Measurements from ENCODE around the gene RAB3GAP2.
"Not testable (repeated sequence)": the region's sequence is repeated elsewhere in the genome, so short reads cannot be mapped to it uniquely, and the experiment has no call there.

RAB3GAP2 gene

DNA sequence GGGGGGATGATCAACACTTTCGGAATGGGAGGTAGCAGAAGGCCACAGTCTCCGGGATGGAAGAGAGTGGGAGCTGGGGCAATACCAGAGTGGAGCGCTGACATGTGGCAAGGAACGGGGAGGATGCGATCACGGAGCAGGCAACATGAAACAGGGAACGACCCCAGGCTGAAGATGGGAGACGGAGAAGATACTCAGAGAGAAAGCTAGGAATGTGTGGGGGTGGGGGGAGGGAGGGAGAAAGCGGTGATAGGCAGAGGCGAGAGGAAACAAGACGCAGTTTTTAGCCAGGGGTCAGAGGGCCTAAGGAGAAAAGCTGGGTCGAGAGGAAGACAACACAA lies 577 bp downstream of the RAB3GAP2 start:
- H3K4me1 Mint-ChIP-seq: peaks cover 10% of the 10 kb centered on the region
- no peaks in the 10 kb centered on the region for H3K36me3 Mint-ChIP-seq (ENCODE audit: low read depth)
- peaks cover 9% of the 10 kb centered on the region for H3K27me3 Mint-ChIP-seq (ENCODE audit: low read depth, poor library complexity)
- TF ChIP-seq, protein P1, sequence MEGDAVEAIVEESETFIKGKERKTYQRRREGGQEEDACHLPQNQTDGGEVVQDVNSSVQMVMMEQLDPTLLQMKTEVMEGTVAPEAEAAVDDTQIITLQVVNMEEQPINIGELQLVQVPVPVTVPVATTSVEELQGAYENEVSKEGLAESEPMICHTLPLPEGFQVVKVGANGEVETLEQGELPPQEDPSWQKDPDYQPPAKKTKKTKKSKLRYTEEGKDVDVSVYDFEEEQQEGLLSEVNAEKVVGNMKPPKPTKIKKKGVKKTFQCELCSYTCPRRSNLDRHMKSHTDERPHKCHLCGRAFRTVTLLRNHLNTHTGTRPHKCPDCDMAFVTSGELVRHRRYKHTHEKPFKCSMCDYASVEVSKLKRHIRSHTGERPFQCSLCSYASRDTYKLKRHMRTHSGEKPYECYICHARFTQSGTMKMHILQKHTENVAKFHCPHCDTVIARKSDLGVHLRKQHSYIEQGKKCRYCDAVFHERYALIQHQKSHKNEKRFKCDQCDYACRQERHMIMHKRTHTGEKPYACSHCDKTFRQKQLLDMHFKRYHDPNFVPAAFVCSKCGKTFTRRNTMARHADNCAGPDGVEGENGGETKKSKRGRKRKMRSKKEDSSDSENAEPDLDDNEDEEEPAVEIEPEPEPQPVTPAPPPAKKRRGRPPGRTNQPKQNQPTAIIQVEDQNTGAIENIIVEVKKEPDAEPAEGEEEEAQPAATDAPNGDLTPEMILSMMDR (IDR thresholded peaks at IDR 0.05): no peak
- DNase-seq: no peak
- peaks cover 20% of the 10 kb centered on the region for H3K9me3 Mint-ChIP-seq
- H3K4me3 Mint-ChIP-seq: no peak overlapping the region
- H3K27ac Mint-ChIP-seq: no peak overlapping the region

DNA sequence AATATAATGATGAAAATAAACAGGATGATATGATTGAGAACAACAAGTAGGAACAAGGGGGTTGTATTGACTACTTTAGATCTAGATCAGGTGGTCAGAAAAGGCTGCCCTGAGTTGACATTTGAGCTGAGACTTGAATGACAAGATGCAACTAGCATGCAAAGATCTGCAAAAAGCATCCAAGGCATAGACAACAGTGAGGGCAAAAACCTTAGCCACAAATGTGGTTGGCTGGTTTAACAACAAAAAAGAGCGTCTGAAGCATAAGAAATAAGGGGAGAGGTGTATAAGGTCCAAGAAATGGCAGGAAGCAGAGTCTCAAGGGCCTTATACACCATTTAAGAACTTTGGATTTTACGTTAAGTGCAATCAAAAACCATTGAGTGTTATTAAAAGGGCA lies 3.2 kb downstream of the RAB3GAP2 start:
- no peaks in the 10 kb centered on the region for H3K27me3 Mint-ChIP-seq (ENCODE audit: low read depth, poor library complexity)
- TF ChIP-seq, protein P1 (IDR thresholded peaks at IDR 0.05): no peak
- peaks cover 10% of the 10 kb centered on the region for H3K4me1 Mint-ChIP-seq
- peak overlapping the region; percentile 48 for H3K4me3 Mint-ChIP-seq
- no peak for DNase-seq
- H3K27ac Mint-ChIP-seq: no peak overlapping the region
- H3K9me3 Mint-ChIP-seq: peaks cover 42% of the 10 kb centered on the region
- no peaks in the 10 kb centered on the region for H3K36me3 Mint-ChIP-seq (ENCODE audit: low read depth)

DNA sequence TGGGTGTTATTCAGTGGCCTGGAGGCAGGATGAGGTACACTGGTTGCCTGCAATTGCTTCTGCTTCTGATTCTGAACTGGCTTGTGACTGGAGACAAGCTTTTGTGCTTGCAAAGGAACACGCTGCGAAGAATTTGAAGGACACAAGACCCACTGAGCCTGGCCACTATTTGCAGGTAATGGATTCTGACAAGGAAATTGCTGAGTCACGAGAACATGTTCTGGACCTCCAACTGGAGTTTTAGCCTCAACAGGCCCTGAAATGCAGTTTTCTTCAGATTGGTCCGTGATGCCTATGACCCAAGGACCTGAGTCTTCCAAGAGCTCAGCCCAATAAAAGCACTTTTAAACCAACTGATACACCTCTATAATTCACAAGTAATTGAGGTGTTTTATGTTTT lies 4.6 kb downstream of the RAB3GAP2 start:
- TF ChIP-seq, protein P1 (IDR thresholded peaks at IDR 0.05): no peak
- Mint-ChIP-seq H3K27ac (no peak overlapping the region), H3K9me3 (peaks cover 56% of the 10 kb centered on the region), H3K27me3 (ENCODE audit: low read depth, poor library complexity) (no peaks in the 10 kb centered on the region), H3K4me3 (no peak overlapping the region), H3K36me3 (ENCODE audit: low read depth) (no peaks in the 10 kb centered on the region), H3K4me1 (peaks cover 6% of the 10 kb centered on the region)
- no peak for DNase-seq

DNA sequence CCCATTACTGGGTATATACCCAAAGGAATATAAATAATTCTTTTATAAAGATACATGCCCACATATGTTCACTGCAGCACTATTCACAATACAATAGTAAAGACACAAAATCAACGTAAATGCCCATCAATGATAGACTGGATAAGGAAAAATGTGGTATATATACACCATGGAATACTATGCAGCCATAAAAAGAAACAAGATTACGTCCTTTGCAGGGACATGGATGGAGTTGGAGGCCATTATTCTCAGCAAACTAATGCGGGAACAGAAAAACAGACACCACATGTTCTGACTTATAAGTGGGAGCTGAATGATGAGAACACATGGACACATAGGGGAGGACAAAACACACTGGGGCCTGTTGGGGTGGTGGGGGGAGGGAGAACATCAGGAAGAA lies 12.0 kb downstream of the RAB3GAP2 start:
- H3K4me3 Mint-ChIP-seq; H3K4me1 Mint-ChIP-seq; H3K27ac Mint-ChIP-seq; H3K27me3 Mint-ChIP-seq (ENCODE audit: low read depth, poor library complexity); DNase-seq: not testable (repeated sequence)
- H3K9me3 Mint-ChIP-seq: peaks cover 99% of the 10 kb centered on the region
- peaks cover 66% of the 10 kb centered on the region for H3K36me3 Mint-ChIP-seq (ENCODE audit: low read depth)

DNA sequence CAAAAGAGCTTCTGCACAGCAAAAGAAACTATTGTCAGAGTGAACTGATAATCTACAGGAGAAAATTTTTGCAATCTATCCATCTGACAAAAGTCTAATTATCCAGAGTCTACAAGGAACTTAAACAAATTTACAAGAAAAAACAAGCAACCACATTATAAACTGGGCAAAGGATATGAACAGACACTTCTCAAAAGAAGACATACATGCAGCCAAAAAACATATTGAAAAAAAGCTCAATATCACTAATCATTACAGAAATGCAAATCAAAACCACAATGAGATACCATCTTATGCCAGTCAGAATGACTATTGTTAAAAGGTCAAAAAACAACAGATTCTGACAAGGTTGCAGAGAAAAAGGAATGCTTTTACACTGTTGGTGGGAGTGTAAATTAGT lies 12.5 kb downstream of the RAB3GAP2 start:
- H3K27me3 Mint-ChIP-seq (ENCODE audit: low read depth, poor library complexity); DNase-seq; H3K4me3 Mint-ChIP-seq; H3K4me1 Mint-ChIP-seq; H3K27ac Mint-ChIP-seq: not testable (repeated sequence)
- Mint-ChIP-seq H3K36me3 (ENCODE audit: low read depth) (peaks cover 71% of the 10 kb centered on the region), H3K9me3 (peaks cover 99% of the 10 kb centered on the region)

DNA sequence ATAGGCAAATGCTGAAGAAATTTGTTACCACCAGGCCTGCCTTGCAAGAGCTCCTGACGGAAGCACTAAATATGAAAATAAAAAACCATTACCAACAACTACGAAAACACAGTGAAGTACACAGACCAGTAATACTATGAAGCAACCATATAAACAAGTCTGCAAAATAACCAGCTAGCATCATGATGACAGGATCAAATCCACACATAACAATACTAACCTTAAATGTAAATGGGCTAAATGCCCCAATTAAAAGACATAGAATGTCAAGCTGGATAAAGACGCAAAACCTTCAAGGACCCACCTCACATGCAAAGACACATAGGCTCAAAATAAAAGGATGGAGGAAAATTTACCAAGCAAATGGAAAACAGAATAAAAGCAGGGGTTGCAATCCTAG lies 16.1 kb downstream of the RAB3GAP2 start:
- H3K36me3 Mint-ChIP-seq (ENCODE audit: low read depth): peaks cover 100% of the 10 kb centered on the region
- H3K27me3 Mint-ChIP-seq (ENCODE audit: low read depth, poor library complexity); DNase-seq; H3K4me1 Mint-ChIP-seq; H3K4me3 Mint-ChIP-seq; H3K27ac Mint-ChIP-seq: not testable (repeated sequence)
- peaks cover 96% of the 10 kb centered on the region for H3K9me3 Mint-ChIP-seq

- Mint-ChIP-seq H3K27me3 (ENCODE audit: low read depth, poor library complexity) (no peaks in the 10 kb centered on the region), H3K4me3 (no peak overlapping the region), H3K36me3 (ENCODE audit: low read depth) (peaks cover 100% of the 10 kb centered on the region), H3K9me3 (peaks cover 96% of the 10 kb centered on the region), H3K27ac (no peak overlapping the region), H3K4me1 (no peaks in the 10 kb centered on the region)
- TF ChIP-seq, protein P1 (IDR thresholded peaks at IDR 0.05): no peak
- no peak for DNase-seq
Observed at GRCh38 chr1:220255204-220255603, 17.0 kb downstream of the RAB3GAP2 start.

- not testable (repeated sequence) for H3K4me3 Mint-ChIP-seq; H3K27me3 Mint-ChIP-seq (ENCODE audit: low read depth, poor library complexity); H3K4me1 Mint-ChIP-seq; H3K27ac Mint-ChIP-seq; DNase-seq
- H3K9me3 Mint-ChIP-seq: peaks cover 96% of the 10 kb centered on the region
- H3K36me3 Mint-ChIP-seq (ENCODE audit: low read depth): peaks cover 100% of the 10 kb centered on the region
Observed at GRCh38 chr1:220253290-220253689, 19.0 kb downstream of the RAB3GAP2 start.

Measured in nephron progenitor cell (in vitro differentiated cells).